Measurements from ENCODE around the gene NDST1. TPM values are rescaled to one million over a fixed set of nuclear protein-coding genes. Genes with fewer than 3 reads are reported as not detected.

Gene NDST1
- polyA plus RNA-seq, 2 of the 4 experiments (the other 2 are of a cell fraction), result 24.4 to 50.8 TPM

GRCh38 chr5:150523472-150524350, 15.8 kb downstream of the NDST1 start:
- Histone ChIP-seq H3K9me3 (no peaks in the 10 kb centered on the region), H3K4me1 (peaks cover 59% of the 10 kb centered on the region), H3K4me2 (peak overlapping the region; percentile 56; the same call in 2 of the 3 replicates), H3K4me3 (no peak overlapping the region), H3K27ac (peak overlapping the region; percentile 52 to 92; a peak in 5 of 6 replicates)
- ChIA-PET CTCF (interaction anchor here (0.8 to 20.8 kb wide), 18 partner anchors 9 to 147 kb away, joined by 3 to 439 read pairs (median 6); partner anchors contain the start of genes NDST1 and RPS14), POLR2A (interaction anchor here (1.2 kb wide), 1 partner anchor 74 kb away, joined by 4 read pairs; no protein-coding TSS in a partner anchor)
- ATAC-seq (peak; percentile 81 to 87), DNase-seq (ENCODE audit: low read depth in 1 of 2, low spot score in 1 of 2) (peak; percentile 75 to 87), FAIRE-seq (peak; percentile 18)
- TF ChIP-seq SMC3 (IDR thresholded peaks at IDR 0.05) (peak; percentile 93), NR3C1 (IDR thresholded peaks at IDR 0.05) (no peak), HES2 (IDR thresholded peaks at IDR 0.05) (no peak), HDAC2 (IDR thresholded peaks at IDR 0.05) (no peak), CTCF (IDR thresholded peaks at IDR 0.05) (peak; percentile 75), MAX (IDR thresholded peaks at IDR 0.05) (0 out of 2 replicates have a peak, but pooled peaks have one; percentile 24), POLR2A (IDR thresholded peaks at IDR 0.05; ENCODE audit: low read length) (no peak), TP53 (CRISPR knock-in tag; IDR thresholded peaks at IDR 0.05) (no peak), RAD21 (conservative IDR thresholded peaks at IDR 0.05 in 1 of 2, IDR thresholded peaks at IDR 0.05 in 1 of 2) (peak; percentile 74 to 82)
- 67% methylated on average over 12 of the region's 12 CpGs for whole genome bisulfite sequencing (ENCODE audit: missing lambda C conversion rate)

GRCh38 chr5:150525163-150525562, 17.2 kb downstream of the NDST1 start:
- Histone ChIP-seq H3K4me2 (no peak overlapping the region), H3K9me3 (no peaks in the 10 kb centered on the region), H3K4me1 (peaks cover 46% of the 10 kb centered on the region), H3K4me3 (no peak overlapping the region), H3K27ac (peak overlapping the region in 1 of 2 experiments; percentile 47; a peak in 2 of 6 replicates)
- WGBS (ENCODE audit: missing lambda C conversion rate), result 96% methylated on average over 6 of the region's 8 CpGs
- no peak for TF ChIP-seq NR3C1 (IDR thresholded peaks at IDR 0.05)
- TF ChIP-seq EHMT2 (IDR thresholded peaks at IDR 0.05; ENCODE audit: low read depth), result no peak
- no peak for FAIRE-seq
- POLR2A ChIA-PET, result no interaction called here
- no peak for ATAC-seq
- CTCF ChIA-PET, result interaction anchor here (1.4 to 20.8 kb wide), 10 partner anchors 9 to 123 kb away, joined by 4 to 439 read pairs (median 15); partner anchors contain the start of genes NDST1 and RPS14
- no peak for DNase-seq (ENCODE audit: low read depth in 1 of 2, low spot score in 1 of 2)

- no peak for DNase-seq (ENCODE audit: low read depth in 1 of 2, low spot score in 1 of 2)
- peak overlapping the region in 1 of 2 experiments; percentile 47; a peak in 2 of 6 replicates for H3K27ac ChIP-seq
- no peaks in the 10 kb centered on the region for H3K9me3 ChIP-seq
- peaks cover 40% of the 10 kb centered on the region for H3K4me1 ChIP-seq
- POLR2A ChIA-PET, result no interaction called here
- CTCF ChIA-PET, result interaction anchor here (1.4 to 20.8 kb wide), 7 partner anchors 8 to 74 kb away, joined by 4 to 439 read pairs (median 30); partner anchors contain the start of genes NDST1 and RPS14
- H3K4me3 ChIP-seq, result no peak overlapping the region
- TF ChIP-seq BHLHE40 (IDR thresholded peaks at IDR 0.05; ENCODE audit: low read depth, low read length) (no peak), NFE2L2 (conservative IDR thresholded peaks at IDR 0.05; ENCODE audit: low read length) (no peak), MYC (IDR thresholded peaks at IDR 0.05; ENCODE audit: borderline replicate concordance, low read length) (no peak), JUNB (IDR thresholded peaks at IDR 0.05) (no peak), CHD4 (IDR thresholded peaks at IDR 0.05; ENCODE audit: borderline replicate concordance) (no peak)
- no peak overlapping the region for H3K4me2 ChIP-seq
- no peak for ATAC-seq
- no peak for FAIRE-seq
Observed at GRCh38 chr5:150525781-150526180, 17.9 kb downstream of the NDST1 start.

- WGBS (ENCODE audit: missing lambda C conversion rate), result 93% methylated on average over 8 of the region's 8 CpGs
- Histone ChIP-seq H3K9me3 (no peaks in the 10 kb centered on the region), H3K27ac (peak overlapping the region in 1 of 2 experiments; percentile 17; a peak in 1 of 6 replicates), H3K4me1 (peaks cover 29% of the 10 kb centered on the region), H3K4me2 (no peak overlapping the region), H3K4me3 (no peak overlapping the region)
- FAIRE-seq, result no peak
- no peak for ATAC-seq
- no peak for TF ChIP-seq PBX3 (IDR thresholded peaks at IDR 0.05)
- no peak for TF ChIP-seq MAFK (IDR thresholded peaks at IDR 0.05; ENCODE audit: partially characterized antibody)
- TF ChIP-seq MAZ (IDR thresholded peaks at IDR 0.05; ENCODE audit: borderline replicate concordance, low read depth, low read length), result no peak
- TF ChIP-seq HOXA7 (CRISPR knock-in tag; IDR thresholded peaks at IDR 0.05), result no peak
- no peak for TF ChIP-seq HOXB5 (CRISPR knock-in tag; IDR thresholded peaks at IDR 0.05)
- TF ChIP-seq RFX5 (IDR thresholded peaks at IDR 0.05), result no peak
- no peak for TF ChIP-seq CHD2 (IDR thresholded peaks at IDR 0.05; ENCODE audit: low read length, partially characterized antibody)
- TF ChIP-seq RARB (CRISPR knock-in tag; IDR thresholded peaks at IDR 0.05), result no peak
- ChIA-PET CTCF (interaction anchor here (1.6 to 20.8 kb wide), 5 partner anchors 17 to 76 kb away, joined by 4 to 439 read pairs (median 32); partner anchors contain the start of genes NDST1 and RPS14), POLR2A (no interaction called here)
- DNase-seq (ENCODE audit: low read depth in 1 of 2, low spot score in 1 of 2), result no peak
Observed at GRCh38 chr5:150527038-150527437, 19.1 kb downstream of the NDST1 start.
